LNCaP clone FGC (cell line): ENCODE results near the gene C10orf105.

Experiments
- DNase-seq: peaks from one replicate; pipeline ENCODE4 v3.0.0-alpha.2; 2011; ENCODE audit warnings: low read depth
- H3K4me3 ChIP-seq: 2 replicates; pipeline ENCODE4 v1.5.1; 2011; ENCODE audit warnings: mild to moderate bottlenecking, low read depth, low read length, control low read depth
- CTCF ChIP-seq: IDR thresholded peaks from 2 replicates; pipeline ENCODE4 v1.5.1; 2012; ENCODE audit warnings: mild to moderate bottlenecking; ENCODE audit not compliant: control insufficient read depth, insufficient read depth; ENCODE audit errors: extremely low read depth

C10orf105 gene

DNA sequence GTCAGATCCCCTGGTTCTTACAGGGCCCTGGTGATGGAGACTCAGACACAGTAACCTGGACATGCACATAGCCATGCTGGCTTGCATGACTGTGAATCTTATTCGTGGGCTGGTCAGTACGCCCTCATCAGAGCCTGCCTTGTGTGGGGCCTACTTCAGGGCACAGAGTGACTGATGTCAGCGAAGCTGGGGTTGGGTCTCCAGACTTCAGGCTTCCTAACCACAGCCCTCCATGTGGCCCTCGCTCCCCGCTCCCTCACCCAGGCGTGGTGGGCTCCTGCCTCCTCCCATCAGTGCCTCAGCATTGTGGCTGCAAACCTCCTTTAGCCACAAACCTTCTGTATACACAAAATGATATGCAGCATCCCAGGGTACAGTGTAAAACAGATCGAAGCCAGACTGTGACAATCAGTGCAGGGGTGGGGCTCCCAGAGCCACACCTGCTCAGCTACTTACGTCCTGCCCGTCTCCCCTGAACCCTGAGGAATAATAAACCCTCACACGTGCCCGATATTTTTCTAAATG, 7.1 kb upstream of the C10orf105 start:
- H3K4me3 ChIP-seq, result no peak overlapping the region
- no peak for DNase-seq
- TF ChIP-seq CTCF, result no peak

DNA sequence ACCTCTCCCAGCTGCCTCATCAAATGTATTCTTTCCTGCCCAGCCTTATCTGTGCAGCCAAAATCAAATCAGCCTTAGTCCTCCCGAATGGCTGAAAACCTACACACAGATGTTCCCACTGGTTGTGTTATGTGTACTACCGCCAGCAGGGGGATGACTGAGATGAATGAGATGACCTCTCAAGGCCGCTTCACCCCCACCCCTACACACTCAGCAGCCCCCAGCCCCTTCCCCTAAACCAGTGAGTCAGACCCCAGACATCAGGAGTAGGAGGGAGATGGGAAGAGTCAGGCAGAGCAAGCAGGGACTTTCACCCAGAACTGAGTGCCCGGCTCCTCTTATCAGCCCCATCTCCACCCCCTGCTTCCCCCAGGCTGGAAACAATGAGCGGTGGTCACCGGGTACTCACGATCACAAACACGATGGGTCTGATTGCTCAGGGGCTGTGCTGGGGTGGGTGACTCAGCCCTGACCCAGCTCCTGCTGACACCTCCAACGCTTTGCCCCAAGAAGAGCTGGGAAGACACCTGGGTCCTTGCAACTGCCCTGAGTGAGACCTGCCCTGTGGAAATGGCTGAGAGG, 6.5 kb upstream of the C10orf105 start:
- no peak for TF ChIP-seq CTCF
- no peak overlapping the region for H3K4me3 ChIP-seq
- DNase-seq, result no peak

- no peak for TF ChIP-seq CTCF
- no peak overlapping the region for H3K4me3 ChIP-seq
- DNase-seq, result no peak
Observed at GRCh38 chr10:71725249-71725648, 5.7 kb upstream of the C10orf105 start.

GRCh38 chr10:71724539-71724938, 5.0 kb upstream of the C10orf105 start:
- DNase-seq, result no peak
- TF ChIP-seq CTCF, result no peak

GRCh38 chr10:71723311-71723710, 3.7 kb upstream of the C10orf105 start:
- TF ChIP-seq CTCF, result no peak
- H3K4me3 ChIP-seq, result no peak overlapping the region
- no peak for DNase-seq

More at GRCh38 chr10:71724539-71724938, 5.0 kb upstream of the C10orf105 start:
- H3K4me3 ChIP-seq, result no peak overlapping the region

- TF ChIP-seq CTCF, result no peak
- DNase-seq, result no peak
- H3K4me3 ChIP-seq, result no peak overlapping the region
Observed at GRCh38 chr10:71722849-71723248, 3.3 kb upstream of the C10orf105 start.

GRCh38 chr10:71721313-71721712, 1.7 kb upstream of the C10orf105 start:
- no peak overlapping the region for H3K4me3 ChIP-seq
- DNase-seq, result no peak
- no peak for TF ChIP-seq CTCF
